Measurements from ENCODE around the gene CNN2. TPM values are rescaled to one million over a fixed set of nuclear protein-coding genes. Genes with fewer than 3 reads are reported as not detected.

Gene CNN2
- total and polyA plus RNA-seq, 2 of the 13 experiments (the other 11 are each of a cell fraction or from before 2014, with no cell fraction given), result 63.6 to 70.0 TPM

- TF ChIP-seq HMGA1 (CRISPR knock-in tag; conservative IDR thresholded peaks at IDR 0.05) (no peak), SAP130 (CRISPR knock-in tag; IDR thresholded peaks at IDR 0.05; ENCODE audit: low read depth) (peak; percentile 50), ZNF724P (CRISPR knock-in tag; IDR thresholded peaks at IDR 0.05; ENCODE audit: borderline replicate concordance) (0 out of 2 replicates have a peak, but pooled peaks have one; percentile 63), ARID5B (CRISPR knock-in tag; IDR thresholded peaks at IDR 0.05) (peak; percentile 37; the same call in 1 of the 2 replicates), ZNF331 (CRISPR knock-in tag; IDR thresholded peaks at IDR 0.05) (0 out of 2 replicates have a peak, but pooled peaks have one; percentile 22), MAF1 (CRISPR knock-in tag; IDR thresholded peaks at IDR 0.05; ENCODE audit: borderline replicate concordance) (no peak), ZFP36L2 (CRISPR knock-in tag; IDR thresholded peaks at IDR 0.05) (no peak), NR0B2 (CRISPR knock-in tag; IDR thresholded peaks at IDR 0.05) (peak; percentile 36), ZNF205 (CRISPR knock-in tag; IDR thresholded peaks at IDR 0.05) (peak; percentile 29; the same call in 1 of the 2 replicates), CAMTA2 (CRISPR knock-in tag; IDR thresholded peaks at IDR 0.05; ENCODE audit: borderline replicate concordance) (no peak), TBX3 (IDR thresholded peaks at IDR 0.05; ENCODE audit: borderline replicate concordance) (no peak), ZSCAN9 (CRISPR knock-in tag; IDR thresholded peaks at IDR 0.05; ENCODE audit: borderline replicate concordance) (0 out of 2 replicates have a peak, but pooled peaks have one; percentile 38), SMAD9 (CRISPR knock-in tag; IDR thresholded peaks at IDR 0.05) (no peak), TFDP1 (CRISPR knock-in tag; IDR thresholded peaks at IDR 0.05; ENCODE audit: borderline replicate concordance) (peak; percentile 88; the same call in 1 of the 2 replicates), KDM3A (CRISPR knock-in tag; IDR thresholded peaks at IDR 0.05; ENCODE audit: low read depth) (peak; percentile 40; the same call in 1 of the 2 replicates), ZBTB43 (CRISPR knock-in tag; conservative IDR thresholded peaks at IDR 0.05) (peak; percentile 48; the same call in 1 of the 2 replicates), PHF8 (CRISPR knock-in tag; IDR thresholded peaks at IDR 0.05) (0 out of 2 replicates have a peak, but pooled peaks have one; percentile 29), GABPB1 (CRISPR knock-in tag; IDR thresholded peaks at IDR 0.05) (peak; percentile 64; the same call in 1 of the 2 replicates), ZNF350 (CRISPR knock-in tag; IDR thresholded peaks at IDR 0.05; ENCODE audit: borderline replicate concordance, low read depth) (no peak)
Measured at GRCh38 chr19:1064661-1065605, 38.5 kb downstream of the CNN2 start (continued).

Data from HepG2 (cell line).